Measurements from ENCODE around the gene POTEH.
"Not testable (repeated sequence)": the region's sequence is repeated elsewhere in the genome, so short reads cannot be mapped to it uniquely, and the experiment has no call there.

Gene POTEH

DNA sequence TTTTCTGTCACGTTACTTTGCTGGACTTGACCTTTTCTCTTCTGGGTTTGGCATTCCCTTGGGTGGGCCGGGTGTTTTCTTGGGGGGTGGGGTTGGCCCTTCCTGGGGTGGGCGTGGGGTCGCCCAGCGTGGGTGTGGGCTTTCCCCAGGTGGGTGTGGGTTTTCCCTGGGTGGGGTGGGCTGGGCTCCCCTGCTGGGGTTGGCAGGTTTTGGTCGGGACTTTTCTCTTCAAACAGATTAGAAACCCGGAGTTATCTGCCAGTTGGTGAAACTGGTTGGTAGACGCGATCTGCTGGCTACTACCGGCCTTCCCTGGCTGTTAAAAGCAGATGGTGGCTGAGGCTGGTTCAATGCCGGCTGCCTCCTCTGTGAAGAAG, at the start of gene POTEH:
TSS of gene POTEH (plus strand) at position 278 of the 377 bp plus-strand sequence. CDS start at position 330, 52 bp downstream.
- FAIRE-seq, result not testable (repeated sequence)

DNA sequence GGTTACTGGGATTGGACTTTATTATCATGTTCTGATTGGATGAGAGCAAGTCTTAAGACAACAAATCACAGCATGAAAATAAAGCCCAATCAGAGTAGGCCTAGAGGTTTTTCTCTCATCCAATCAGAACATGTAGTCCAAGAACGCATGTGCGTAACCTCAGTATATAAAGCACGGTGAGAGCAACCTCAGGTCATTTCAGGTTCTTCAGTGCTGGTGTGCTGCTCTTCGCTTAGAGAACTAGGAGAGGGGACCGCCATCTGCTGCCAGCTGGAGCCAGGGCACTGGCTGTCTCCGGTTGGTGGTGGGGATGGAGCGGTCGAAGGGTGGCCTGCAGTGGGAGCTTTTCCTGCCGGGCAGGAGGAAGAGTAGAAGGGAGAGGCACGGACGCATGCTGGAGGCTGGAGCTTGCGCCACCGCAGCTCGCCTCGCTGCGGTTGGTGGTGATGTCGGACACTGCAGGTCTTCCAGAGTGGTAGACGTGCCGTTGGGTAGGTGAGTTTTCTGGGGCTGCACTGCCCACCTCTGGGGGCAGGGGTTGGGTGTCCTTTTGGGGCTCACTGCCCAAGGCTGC, 47.5 kb upstream of the POTEH start:
- FAIRE-seq, result not testable (repeated sequence)

DNA sequence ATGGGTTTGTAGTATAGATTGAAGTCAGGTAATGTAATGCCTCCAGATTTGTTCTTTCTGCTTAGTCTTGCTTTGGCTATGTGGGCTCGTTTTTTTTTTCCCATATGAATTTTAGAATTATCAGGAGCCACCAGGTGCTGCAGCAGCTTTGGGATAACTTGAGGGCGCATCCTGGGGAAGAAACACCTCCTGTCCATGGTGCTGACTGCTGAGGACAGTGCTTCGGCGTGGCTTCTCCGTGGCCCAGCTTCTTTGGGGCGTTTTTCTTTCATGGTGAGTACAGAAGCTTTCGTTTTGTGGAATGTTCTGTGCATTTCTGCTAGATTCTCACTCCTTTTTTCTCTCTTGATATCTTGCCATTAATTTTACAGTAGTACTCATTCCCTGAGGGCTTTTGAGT, 37.9 kb upstream of the POTEH start:
- FAIRE-seq, result not testable (repeated sequence)

DNA sequence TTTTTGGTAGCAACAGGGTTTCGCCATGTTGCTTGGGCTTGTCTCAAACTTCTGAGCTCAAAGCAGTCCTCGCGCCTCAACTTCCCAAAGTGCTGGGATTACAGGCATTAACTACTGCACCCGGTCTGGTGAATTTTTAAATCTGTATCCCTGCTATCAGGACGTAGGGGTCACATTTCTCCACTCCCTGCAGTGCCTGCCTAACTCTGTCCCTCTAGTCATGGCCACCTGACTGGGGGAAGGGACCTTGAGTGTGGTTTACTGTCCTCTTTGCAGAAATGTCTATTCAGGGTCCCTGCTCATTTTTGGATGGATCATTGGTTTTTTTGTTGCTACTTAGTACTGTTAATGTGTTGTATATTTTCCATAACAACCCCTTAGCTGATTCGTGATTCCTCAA, 37.1 kb upstream of the POTEH start:
- not testable (repeated sequence) for FAIRE-seq

DNA sequence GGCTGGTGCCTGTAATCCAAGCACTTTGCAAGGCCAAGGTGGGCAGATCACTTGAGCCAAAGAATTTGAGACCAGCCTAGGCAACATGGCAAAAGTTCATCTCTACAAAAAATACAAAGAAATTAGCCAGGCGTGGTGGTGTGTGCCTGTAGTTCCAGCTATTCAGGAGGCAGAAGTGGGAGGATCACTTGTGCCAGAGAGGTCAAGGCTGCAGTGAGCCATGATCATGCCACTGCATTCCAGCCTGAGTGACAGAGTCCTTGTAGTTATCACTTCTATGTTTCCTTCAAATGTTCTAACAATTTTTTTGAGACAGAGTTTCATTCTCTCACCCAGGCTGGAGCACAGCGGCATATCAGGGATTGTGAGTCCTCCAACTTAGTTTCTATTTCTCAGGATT, 36.6 kb upstream of the POTEH start:
- FAIRE-seq, result not testable (repeated sequence)

DNA sequence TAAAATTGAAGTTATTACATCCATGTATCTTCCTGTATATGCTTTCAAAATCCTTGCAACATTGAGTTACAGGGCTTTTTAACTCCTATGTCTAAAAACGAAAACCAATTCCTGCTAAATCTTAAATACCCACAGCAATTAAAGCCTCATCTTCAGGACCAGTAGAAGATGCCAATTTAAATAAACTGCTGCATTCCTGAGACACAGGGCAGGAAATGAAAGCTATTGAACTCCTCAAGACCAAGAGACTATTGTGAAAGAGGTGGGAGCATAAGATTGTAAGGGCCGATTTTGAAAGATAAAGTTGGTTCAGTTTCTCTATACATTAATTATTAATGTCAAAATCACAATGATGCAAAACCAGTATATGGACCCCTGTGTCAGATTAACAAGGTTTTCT, 28.7 kb upstream of the POTEH start:
- FAIRE-seq, result not testable (repeated sequence)

DNA sequence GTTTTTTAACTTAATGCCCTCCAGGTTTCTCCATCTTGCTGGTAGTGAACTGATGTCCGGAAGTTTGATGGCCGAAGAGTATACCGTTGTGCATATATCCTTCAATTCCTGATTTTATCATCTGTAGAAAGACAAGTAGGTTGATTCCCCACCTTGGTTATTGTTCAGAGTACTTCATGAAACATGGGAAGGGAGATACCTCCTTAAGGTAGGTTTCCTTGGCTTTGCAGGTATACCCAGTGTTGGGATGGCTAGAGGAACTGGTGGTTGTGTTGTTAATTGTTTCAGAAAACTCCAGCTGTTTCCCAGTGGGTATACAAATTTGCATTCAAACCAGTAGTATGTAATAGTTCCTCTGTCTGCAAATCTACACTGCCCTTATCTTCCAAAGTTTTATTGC, 25.1 kb upstream of the POTEH start:
- not testable (repeated sequence) for FAIRE-seq

DNA sequence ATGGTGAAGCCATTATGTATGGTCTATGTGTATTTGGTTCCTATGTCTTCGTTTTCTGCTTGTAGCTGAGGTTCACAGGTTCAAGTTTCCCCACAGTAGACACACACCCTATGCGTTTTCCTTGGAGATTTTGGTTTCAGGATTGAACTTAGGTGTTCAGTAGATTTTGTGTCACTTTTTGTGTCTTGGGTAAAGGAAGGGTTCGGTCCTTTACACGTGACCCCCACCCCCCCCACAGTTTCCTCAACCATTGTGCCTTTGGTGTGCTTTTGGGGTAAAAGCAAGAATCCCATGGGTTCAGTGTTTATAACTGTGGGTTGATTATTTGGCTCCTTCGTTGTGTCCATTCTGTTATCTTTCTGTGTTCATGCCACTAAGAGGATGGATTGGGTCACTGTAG, 24.3 kb upstream of the POTEH start:
- not testable (repeated sequence) for FAIRE-seq

DNA sequence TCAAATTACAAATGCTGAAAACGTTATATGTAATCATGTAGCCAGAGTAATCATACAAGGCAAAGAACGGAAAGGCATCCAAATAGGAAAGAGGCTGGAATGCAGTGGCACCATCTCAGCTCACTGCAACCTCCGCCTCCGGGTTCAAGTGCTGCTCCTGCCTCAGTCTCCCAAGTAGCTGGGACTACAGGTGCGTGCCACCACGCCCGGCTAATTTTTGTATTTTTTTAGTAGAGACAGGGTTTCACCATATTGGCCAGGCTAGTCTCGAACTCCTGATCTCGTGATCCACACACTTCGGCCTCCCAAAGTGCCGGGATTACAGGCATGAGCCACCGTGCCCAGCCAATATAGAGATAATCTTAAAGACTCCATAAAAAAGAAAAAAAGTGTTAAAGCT, 20.4 kb upstream of the POTEH start:
- not testable (repeated sequence) for FAIRE-seq

DNA sequence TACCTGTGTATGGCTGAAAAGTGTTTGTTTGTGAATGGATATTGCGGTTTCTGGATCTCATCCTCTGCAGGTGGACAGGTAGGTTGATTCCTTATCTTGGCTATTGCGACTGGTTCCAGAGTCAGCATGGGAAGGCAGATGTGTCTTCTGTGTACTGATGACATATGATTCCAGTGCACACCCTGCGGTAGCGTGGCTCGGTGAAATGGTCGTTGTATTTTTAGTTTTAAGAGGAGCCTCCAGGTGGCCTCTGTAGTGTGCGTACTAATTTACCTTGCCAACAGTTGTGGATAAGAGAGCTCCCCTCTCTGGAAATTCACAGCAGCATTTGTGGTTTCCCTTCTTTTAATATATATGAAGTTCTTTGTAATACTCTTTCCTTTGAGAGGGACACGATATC, 10.1 kb upstream of the POTEH start:
- FAIRE-seq, result not testable (repeated sequence)

DNA sequence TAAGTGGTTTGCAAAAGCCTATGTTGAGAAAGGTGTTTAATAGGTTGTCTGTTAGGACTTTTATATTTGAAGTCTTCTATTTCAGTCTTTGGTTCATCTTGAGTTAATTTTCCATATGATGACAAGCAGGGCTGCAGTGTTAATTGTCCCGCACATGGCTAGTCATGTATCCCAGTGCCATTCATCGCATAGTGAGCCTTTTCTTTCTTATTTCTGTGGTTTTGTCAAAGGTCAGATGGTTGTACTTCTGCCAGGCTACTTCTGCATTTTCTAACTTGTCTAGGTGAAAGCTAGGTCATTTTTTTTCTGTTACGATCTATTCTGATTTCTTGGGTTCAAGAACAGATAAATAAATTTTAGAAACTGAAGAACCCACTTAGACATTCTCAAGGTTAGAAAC, 5.7 kb upstream of the POTEH start:
- FAIRE-seq, result not testable (repeated sequence)

DNA sequence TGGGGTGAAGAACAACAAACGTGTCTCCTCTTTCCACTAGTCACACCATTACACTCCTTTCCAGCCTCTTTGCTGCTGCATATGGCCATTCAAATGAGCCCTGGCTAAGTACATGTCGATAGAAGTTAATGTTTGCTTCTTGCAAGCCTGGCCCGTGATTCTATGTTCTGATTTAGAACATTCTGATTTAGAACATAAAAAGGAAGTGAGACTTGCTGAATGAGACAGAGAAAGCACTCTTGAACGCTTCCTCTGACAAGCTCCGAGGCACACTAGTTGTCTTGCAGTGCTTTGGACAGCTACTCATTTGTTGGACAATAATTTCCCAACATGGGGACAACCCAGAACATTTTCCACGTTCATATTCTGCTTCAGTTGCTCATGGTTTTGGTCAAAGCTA, 5.1 kb upstream of the POTEH start:
- not testable (repeated sequence) for FAIRE-seq

DNA sequence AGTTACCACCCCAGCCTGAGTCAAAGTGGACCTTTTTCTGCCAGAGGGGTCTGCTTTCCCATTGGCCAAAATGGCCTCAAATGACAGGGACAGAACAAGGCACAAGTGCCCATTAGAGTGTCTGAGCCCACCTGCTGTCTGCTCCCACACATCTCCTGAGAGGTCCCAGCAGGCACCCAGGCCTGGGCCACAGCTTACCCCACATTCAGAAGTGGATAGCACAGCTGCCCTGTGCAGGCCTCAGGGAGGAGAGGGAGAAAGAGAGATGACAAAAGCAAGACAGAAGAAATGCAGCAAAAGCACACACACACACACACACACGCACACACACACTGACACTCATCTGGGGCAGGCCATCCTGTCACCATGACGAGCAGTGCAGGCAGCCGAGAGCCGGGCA, 4.2 kb upstream of the POTEH start:
- FAIRE-seq, result not testable (repeated sequence)

DNA sequence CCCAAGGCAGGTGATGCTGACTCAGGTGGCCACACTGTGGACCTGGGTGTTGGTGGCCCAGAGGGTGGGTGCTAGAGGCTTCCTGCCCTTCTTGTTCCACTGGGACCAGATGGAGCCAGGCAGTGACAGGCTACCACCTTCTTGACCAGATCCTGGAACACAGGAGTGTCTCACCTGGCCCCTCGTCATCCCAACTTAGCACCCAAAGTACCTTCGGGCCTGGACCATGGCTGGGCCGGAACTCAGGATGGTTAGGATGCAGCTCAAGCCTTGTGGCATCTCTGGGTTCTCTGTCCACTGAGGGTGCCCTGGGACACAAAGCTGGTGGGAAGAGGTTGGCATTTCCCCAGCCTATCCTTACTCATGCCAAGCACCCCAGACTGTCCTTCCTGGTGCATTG, 2.7 kb upstream of the POTEH start:
- FAIRE-seq, result not testable (repeated sequence)

DNA sequence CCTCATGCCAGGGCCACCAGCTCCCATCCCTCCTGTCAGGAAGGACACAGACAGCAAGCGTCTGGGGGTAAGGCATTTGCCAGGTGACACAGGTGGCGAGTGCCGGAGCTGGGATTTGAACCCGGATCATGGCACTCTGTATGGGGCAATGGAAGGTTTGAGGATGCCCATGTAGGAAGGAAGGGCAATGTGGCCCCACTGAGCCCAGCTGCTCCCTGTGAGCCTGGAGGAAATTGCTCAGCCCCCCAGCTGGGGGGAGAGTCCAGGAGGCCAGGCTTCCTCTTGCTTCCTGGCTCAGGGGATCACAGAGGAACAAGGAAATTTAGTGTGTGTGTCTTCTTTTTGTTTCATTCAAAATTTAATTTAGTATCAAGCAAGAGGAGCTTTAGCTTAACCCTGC, 2.1 kb upstream of the POTEH start:
- not testable (repeated sequence) for FAIRE-seq

DNA sequence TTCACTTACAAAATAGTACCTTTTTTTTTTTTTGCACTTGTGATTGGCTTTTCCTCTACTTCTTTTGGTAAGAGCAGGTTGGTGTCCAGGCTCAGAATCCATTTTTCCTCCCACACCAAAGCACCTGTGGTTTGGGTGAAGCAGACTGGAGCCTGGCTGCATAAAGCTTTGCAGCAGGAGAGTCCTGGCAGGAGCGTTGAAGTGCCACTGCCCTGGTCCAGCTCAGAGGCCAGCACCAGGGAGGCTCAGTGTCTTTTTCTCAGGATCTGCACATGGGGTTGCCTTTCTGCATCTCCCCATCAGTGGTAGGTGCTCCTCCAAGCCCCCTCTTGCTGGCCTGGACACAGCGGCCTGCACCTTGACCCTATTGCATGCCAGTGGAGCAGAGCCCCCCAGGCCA, 1.7 kb upstream of the POTEH start:
- not testable (repeated sequence) for FAIRE-seq

DNA sequence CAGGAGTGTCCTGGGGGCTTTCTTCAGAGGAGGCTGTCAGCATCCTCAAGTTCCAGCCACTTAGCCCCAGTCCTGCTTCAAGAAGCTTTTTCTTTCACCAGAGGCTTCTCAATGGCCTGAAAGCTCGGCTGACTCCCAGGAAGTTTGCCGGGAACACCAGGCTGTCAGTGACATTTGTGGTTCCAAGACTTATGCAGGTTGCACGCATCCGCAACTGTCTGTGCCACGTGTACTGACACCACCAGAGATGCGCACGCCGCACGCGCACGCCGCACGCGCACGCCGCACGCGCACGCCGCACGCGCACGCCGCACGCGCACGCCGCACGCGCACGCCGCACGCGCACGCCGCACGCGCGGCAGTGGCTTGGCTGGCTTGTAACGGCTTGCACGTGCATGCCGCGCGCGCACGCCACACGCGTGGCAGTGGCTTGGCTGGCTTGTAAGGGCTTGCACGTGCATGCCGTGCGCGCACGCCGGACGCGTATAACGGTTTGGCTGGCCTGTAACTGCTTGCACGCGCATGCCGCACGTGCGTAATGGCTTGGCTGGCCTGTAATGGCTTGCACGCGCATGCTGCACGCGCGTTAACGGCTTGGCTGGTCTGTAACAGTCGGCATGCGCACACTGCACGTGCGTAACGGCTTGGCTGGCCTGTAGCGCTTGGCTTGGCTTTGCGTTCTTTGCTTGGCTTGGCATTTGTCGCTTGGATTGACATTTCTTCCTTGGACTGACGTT, 646 bp upstream of the POTEH start:
- not testable (repeated sequence) for FAIRE-seq

DNA sequence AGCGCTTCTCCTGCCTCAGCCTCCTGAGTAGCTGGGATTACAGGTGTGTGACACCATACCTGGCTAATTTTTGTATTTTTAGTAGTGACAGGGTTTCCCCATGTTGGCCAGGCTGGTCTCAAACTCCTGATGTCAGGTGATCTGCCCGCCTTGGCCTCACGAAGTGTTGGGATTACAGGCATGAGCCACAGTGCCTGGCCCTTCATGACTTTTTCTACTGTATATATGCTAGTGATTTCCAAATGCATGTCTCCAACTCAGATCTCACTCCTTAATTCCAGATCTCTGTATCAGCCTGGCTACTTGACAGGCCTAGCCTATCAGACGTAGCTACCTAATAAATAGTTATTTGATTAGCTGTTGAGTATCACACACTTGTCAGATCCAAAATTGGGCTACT, 23.8 kb downstream of the POTEH start:
- not testable (repeated sequence) for FAIRE-seq

DNA sequence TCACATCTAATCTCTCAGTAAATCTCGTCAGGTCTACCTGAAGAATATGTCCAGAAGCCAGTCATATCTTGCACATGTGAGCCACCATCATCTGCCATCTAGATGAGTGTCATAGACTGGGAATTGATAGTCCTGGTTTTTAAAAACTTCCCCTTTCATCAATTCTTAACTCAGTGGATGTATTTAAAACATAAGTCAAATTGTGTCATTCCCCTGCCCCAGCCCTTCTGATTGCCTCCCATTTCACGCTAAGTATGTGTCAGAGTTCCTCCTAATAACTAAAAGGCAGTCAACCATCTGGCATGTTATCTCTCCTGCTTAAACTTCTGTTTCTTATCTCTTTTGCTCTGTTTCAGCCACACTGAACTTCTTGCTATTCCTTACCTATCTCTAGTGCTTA, 24.3 kb downstream of the POTEH start:
- not testable (repeated sequence) for FAIRE-seq

DNA sequence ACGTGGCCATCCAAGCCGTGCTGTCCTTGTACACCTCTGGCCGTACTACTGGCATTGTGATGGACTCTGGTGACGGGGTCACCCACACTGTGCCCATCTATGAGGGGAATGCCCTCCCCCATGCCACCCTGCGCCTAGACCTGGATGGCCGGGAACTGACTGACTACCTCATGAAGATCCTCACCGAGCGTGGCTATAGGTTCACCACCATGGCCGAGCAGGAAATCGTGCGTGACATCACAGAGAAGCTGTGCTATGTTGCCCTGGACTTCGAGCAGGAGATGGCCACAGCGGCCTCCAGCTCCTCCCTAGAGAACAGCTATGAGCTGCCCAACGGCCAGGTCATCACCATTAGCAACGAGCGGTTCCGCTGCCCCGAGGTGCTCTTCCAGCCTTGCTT, 32.1 kb downstream of the POTEH start:
- FAIRE-seq, result not testable (repeated sequence)

DNA sequence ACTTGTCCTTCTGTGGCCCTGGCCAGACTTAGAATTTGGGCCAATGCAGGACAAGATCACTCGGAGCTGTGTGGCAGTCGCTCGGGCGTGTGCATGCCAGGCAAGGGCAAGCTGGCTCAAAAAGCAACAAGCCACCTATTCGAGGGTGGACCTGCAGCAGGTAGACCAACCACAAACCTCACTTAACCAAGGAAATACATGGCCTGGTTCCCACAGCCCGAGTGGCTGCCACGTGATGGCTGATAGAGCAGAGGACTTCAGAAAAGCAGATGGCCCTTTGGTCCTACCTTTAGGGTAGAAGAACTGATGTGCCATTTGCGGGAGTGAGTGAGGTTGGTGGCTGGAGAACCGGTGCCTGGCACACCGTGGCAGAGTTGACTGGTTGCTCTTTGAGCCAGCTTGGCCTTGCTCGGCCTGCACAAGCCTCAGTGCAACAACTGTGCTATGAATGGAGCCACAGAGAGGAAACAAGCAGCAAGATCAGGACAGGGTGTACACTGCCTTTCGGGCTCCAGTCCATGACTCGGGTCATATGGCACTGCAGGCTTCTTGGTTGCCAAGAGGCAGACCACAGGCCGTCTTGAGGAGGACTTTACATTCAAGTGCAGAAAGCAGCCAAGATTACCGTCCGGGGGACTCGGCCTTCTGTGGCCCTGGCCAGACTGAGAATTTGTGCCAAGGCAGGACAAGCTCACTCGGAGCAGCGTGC, 39.5 kb downstream of the POTEH start:
- not testable (repeated sequence) for FAIRE-seq

DNA sequence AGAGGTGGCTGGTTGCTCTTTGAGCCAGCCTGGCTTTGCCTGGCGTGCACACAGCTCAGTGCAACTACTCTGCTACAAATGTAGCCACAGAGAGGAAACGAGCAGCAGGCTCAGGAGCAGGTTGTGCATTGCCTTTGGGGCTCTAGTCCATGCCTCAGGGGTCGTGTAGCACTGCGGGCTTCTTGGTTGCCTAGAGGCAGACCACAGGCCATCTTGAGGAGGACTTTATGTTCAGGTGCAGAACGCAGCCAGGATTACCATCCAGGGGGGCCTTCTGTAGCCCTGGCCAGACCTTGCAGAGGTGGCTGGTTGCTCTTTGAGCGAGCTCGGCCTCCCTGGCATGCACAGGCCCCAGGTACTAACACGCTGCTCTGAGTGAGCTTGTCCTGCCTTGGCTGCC, 41.2 kb downstream of the POTEH start:
- not testable (repeated sequence) for FAIRE-seq

DNA sequence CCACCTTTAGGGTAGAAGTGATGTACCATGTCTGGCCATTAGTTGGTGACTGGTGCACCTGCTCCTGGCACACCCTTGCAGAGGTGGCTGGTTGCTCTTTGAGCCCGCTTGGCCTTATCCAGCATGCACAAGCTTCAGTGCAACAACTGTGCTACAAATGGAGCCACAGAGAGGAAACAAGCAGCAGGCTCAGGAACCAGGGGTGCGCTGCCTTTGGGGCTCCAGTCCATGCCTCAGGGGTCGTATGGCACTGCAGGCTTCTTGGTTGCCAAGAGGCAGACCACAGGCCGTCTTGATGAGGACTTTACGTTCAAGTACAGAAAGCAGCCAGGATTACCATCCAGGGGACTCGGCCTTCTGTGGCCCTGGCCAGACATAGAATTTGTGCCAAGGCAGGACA, 44.6 kb downstream of the POTEH start:
- FAIRE-seq, result not testable (repeated sequence)

All from A204.1 (cell line).